IPS-11a (cell line): ENCODE measurements around the gene MEOX1.

Source experiments
- H3K4me3 ChIP-seq: one replicate; pipeline ENCODE4 v1.5.1; 2013; ENCODE audit warnings: low read depth, low read length, control low read depth

MEOX1 gene

GRCh38 chr17:43595466-43595865 is 66.3 kb downstream of the MEOX1 start:
- H3K4me3 ChIP-seq = no peak overlapping the region

GRCh38 chr17:43591779-43592562 is 69.8 kb downstream of the MEOX1 start:
- H3K4me3 ChIP-seq = no peak overlapping the region

- no peak overlapping the region for H3K4me3 ChIP-seq
Measured at GRCh38 chr17:43591001-43591400, 70.7 kb downstream of the MEOX1 start.
